ENCODE results near the gene PRKCE. TPM values are rescaled to one million over a fixed set of nuclear protein-coding genes. Genes with fewer than 3 reads are reported as not detected.

Gene PRKCE
- total and polyA plus RNA-seq, 4 donors = 2.5 to 38.6 (median 5.8) TPM

- TF ChIP-seq CTCF (IDR thresholded peaks at IDR 0.05; ENCODE audit: low read depth, low read length, missing input control) (no peak), GABPA (IDR thresholded peaks at IDR 0.05 in 1 of 2, conservative IDR thresholded peaks at IDR 0.05 in 1 of 2) (no peak), FOXA1 (IDR thresholded peaks at IDR 0.05) (no peak), NR2F2 (IDR thresholded peaks at IDR 0.05) (no peak), SP1 (IDR thresholded peaks at IDR 0.05) (no peak), HNF4A (conservative IDR thresholded peaks at IDR 0.05) (no peak), ATF3 (IDR thresholded peaks at IDR 0.05) (no peak), EGR1 (IDR thresholded peaks at IDR 0.05; ENCODE audit: low read depth in 2 of 2) (no peak), FOXA2 (IDR thresholded peaks at IDR 0.05) (no peak), HNF4G (IDR thresholded peaks at IDR 0.05) (no peak), YY1 (IDR thresholded peaks at IDR 0.05) (no peak), JUND (IDR thresholded peaks at IDR 0.05) (no peak), MAX (IDR thresholded peaks at IDR 0.05) (no peak), RXRA (IDR thresholded peaks at IDR 0.05) (no peak)
- TF ChIP-seq, protein P1, sequence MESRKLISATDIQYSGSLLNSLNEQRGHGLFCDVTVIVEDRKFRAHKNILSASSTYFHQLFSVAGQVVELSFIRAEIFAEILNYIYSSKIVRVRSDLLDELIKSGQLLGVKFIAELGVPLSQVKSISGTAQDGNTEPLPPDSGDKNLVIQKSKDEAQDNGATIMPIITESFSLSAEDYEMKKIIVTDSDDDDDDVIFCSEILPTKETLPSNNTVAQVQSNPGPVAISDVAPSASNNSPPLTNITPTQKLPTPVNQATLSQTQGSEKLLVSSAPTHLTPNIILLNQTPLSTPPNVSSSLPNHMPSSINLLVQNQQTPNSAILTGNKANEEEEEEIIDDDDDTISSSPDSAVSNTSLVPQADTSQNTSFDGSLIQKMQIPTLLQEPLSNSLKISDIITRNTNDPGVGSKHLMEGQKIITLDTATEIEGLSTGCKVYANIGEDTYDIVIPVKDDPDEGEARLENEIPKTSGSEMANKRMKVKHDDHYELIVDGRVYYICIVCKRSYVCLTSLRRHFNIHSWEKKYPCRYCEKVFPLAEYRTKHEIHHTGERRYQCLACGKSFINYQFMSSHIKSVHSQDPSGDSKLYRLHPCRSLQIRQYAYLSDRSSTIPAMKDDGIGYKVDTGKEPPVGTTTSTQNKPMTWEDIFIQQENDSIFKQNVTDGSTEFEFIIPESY (IDR thresholded peaks at IDR 0.05) = no peak
- TF ChIP-seq, protein P2, sequence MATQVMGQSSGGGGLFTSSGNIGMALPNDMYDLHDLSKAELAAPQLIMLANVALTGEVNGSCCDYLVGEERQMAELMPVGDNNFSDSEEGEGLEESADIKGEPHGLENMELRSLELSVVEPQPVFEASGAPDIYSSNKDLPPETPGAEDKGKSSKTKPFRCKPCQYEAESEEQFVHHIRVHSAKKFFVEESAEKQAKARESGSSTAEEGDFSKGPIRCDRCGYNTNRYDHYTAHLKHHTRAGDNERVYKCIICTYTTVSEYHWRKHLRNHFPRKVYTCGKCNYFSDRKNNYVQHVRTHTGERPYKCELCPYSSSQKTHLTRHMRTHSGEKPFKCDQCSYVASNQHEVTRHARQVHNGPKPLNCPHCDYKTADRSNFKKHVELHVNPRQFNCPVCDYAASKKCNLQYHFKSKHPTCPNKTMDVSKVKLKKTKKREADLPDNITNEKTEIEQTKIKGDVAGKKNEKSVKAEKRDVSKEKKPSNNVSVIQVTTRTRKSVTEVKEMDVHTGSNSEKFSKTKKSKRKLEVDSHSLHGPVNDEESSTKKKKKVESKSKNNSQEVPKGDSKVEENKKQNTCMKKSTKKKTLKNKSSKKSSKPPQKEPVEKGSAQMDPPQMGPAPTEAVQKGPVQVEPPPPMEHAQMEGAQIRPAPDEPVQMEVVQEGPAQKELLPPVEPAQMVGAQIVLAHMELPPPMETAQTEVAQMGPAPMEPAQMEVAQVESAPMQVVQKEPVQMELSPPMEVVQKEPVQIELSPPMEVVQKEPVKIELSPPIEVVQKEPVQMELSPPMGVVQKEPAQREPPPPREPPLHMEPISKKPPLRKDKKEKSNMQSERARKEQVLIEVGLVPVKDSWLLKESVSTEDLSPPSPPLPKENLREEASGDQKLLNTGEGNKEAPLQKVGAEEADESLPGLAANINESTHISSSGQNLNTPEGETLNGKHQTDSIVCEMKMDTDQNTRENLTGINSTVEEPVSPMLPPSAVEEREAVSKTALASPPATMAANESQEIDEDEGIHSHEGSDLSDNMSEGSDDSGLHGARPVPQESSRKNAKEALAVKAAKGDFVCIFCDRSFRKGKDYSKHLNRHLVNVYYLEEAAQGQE (IDR thresholded peaks at IDR 0.05) = no peak
- H3K4me1 ChIP-seq (ENCODE audit: control insufficient read depth in 4 of 4, insufficient read depth in 4 of 4, low read length in 3 of 4) = peaks cover 0 to 7% (median 3%) of the 10 kb centered on the region in 4 donors
Measured at GRCh38 chr2:45780541-45781463, 129.3 kb downstream of the PRKCE start.

More at GRCh38 chr2:45780541-45781463, 129.3 kb downstream of the PRKCE start:
- WGBS = 94% methylated on average over 10 of the region's 10 CpGs
- H3K27me3 ChIP-seq (ENCODE audit: control insufficient read depth in 4 of 4, insufficient read depth in 4 of 4, low read length in 3 of 4) = no peaks in the 10 kb centered on the region
- DNase-seq (ENCODE audit: low spot score) = no peak
- H3K9me3 ChIP-seq (ENCODE audit: control insufficient read depth in 4 of 4, low read length in 3 of 4) = no peaks in the 10 kb centered on the region
- H3K27ac ChIP-seq (ENCODE audit: low read depth in 1 of 2, low read length in 2 of 2) = no peak overlapping the region
- no peak overlapping the region for H3K9ac ChIP-seq (ENCODE audit: low read depth in 1 of 2, low read length in 2 of 2)
- no peak overlapping the region for H3K4me3 ChIP-seq (ENCODE audit: low read depth in 1 of 3, low read length in 3 of 3)
- no peaks in the 10 kb centered on the region for H3K36me3 ChIP-seq (ENCODE audit: control insufficient read depth in 4 of 4, insufficient read depth in 3 of 4, low read depth in 1 of 4, low read length in 3 of 4)

Data from liver (tissue), 9 donors.